ENCODE measurements around the gene PIMREG. TPM values are rescaled to one million over a fixed set of nuclear protein-coding genes. Genes with fewer than 3 reads are reported as not detected.

The PIMREG gene
- polyA plus RNA-seq, 1 experiment, result 54.5 TPM

DNA sequence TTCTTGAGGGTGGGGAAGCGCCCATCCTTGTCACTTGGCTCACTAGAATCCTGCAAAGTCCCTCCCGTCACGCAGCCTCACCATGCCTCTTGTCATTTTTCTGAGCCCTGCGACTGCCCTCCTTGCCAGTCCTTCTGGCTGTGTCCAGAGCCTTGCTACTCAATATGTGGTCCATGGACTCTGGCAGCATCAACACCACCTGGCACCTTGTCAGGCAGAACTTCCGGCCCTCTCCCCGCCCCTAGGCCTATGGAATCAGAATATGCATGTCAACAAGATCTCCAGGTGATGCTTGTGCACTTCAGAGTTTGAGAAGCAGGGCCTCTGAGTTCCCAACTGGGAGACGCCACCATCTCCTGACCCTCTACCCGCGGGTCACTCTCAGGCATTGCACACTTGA, 12.1 kb downstream of the PIMREG start:
- Histone ChIP-seq H3K36me3 (ENCODE audit: control insufficient read depth, insufficient read depth, low read length) (no peaks in the 10 kb centered on the region), H3K4me3 (ENCODE audit: low read depth, low read length) (no peak overlapping the region), H3K27me3 (ENCODE audit: control insufficient read depth, insufficient read depth, low read length) (no peaks in the 10 kb centered on the region)
- DNase-seq (ENCODE audit: low read depth), result no peak
- TF ChIP-seq, protein P1, sequence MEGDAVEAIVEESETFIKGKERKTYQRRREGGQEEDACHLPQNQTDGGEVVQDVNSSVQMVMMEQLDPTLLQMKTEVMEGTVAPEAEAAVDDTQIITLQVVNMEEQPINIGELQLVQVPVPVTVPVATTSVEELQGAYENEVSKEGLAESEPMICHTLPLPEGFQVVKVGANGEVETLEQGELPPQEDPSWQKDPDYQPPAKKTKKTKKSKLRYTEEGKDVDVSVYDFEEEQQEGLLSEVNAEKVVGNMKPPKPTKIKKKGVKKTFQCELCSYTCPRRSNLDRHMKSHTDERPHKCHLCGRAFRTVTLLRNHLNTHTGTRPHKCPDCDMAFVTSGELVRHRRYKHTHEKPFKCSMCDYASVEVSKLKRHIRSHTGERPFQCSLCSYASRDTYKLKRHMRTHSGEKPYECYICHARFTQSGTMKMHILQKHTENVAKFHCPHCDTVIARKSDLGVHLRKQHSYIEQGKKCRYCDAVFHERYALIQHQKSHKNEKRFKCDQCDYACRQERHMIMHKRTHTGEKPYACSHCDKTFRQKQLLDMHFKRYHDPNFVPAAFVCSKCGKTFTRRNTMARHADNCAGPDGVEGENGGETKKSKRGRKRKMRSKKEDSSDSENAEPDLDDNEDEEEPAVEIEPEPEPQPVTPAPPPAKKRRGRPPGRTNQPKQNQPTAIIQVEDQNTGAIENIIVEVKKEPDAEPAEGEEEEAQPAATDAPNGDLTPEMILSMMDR (IDR thresholded peaks at IDR 0.05; ENCODE audit: insufficient read depth, low read depth, low read length), result no peak
- ChIA-PET CTCF (interaction anchor here (0.9 kb wide), 1 partner anchor 17 kb away, joined by 4 read pairs; no protein-coding TSS in a partner anchor), POLR2A (no interaction called here)

DNA sequence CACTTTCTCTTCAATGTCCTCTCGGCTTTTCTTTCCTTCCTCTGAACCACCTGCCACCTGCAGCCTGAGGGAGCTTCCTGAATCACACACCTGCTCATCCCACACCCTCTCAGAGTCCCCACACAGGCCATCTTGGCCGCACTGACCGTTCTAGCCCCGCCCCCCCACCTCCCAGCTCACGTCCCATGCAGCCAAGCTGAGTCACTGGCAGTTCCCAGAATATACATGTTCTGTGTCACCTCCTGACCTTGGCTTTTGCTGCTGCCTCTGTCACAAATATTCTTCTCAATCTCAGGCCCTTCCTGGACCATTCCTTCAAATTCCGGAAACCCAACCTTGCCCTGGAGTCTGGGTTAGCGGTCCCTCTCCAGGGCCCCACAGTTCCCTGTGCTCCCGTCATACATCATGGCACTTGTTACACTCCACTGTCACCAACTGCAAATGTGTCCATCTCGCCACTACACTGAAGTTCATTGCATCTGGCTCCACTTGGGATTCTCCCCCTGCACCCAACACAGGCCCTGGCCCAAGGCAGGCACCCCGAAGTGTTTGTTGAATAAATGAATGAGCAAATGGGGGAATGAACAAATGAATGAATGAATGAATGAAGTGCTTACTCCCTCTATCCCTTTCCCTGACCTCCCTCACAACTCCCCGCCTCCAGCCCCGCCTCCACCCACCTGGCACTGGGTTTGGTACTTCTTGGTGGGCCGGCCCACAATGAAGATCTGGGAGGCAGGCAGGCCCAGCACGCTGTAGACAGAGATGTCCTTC, 12.8 kb downstream of the PIMREG start:
- H3K27me3 ChIP-seq (ENCODE audit: control insufficient read depth, insufficient read depth, low read length), result no peaks in the 10 kb centered on the region
- no peaks in the 10 kb centered on the region for H3K36me3 ChIP-seq (ENCODE audit: control insufficient read depth, insufficient read depth, low read length)
- no peak for DNase-seq (ENCODE audit: low read depth)
- ChIA-PET CTCF (interaction anchor here (0.9 kb wide), 1 partner anchor 17 kb away, joined by 4 read pairs; no protein-coding TSS in a partner anchor), POLR2A (no interaction called here)
- H3K4me3 ChIP-seq (ENCODE audit: low read depth, low read length), result no peak overlapping the region
- TF ChIP-seq, protein P1 (IDR thresholded peaks at IDR 0.05; ENCODE audit: insufficient read depth, low read depth, low read length), result no peak

DNA sequence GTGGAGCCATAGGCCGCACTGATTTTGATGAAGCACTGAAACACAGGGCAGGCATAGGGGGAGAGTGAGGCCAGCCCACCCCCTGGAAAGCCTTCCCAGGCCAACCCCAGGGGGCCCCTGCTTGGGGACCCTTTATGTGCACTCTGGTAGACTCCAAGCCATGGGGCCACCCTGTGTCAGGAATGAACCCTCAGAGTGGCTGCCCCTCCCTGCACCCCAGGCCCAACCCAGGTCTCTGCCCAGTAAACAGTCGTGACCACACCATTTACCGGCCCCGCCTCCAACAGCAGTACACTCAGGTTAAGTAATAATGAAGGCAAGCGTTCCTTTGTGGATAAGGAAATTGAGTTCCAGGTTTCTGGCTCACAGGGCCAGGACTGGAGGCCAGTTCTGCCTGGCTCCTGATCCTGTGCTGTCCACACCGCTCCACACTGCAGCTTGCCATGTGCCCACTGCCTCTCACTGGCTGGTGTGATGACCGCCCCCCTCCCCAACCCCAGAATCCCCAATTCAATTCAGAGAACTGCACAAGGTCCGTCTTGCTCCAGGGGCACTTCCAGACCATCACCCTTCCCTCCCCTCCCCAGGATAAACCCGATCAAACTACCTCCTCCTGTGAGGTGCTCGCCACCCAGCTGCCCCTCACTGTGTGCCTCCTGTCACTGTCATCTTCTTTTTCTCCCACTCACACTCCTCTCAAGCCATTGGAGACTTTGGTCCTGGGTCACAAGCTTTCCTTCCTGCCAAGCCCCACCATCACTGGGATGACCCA, 13.6 kb downstream of the PIMREG start:
- no peaks in the 10 kb centered on the region for H3K36me3 ChIP-seq (ENCODE audit: control insufficient read depth, insufficient read depth, low read length)
- no peak for DNase-seq (ENCODE audit: low read depth)
- POLR2A ChIA-PET, result no interaction called here
- CTCF ChIA-PET, result interaction anchor here (3.0 kb wide), 1 partner anchor 15 kb away, joined by 18 read pairs; no protein-coding TSS in a partner anchor
- no peaks in the 10 kb centered on the region for H3K27me3 ChIP-seq (ENCODE audit: control insufficient read depth, insufficient read depth, low read length)
- TF ChIP-seq, protein P1 (IDR thresholded peaks at IDR 0.05; ENCODE audit: insufficient read depth, low read depth, low read length), result no peak
- no peak overlapping the region for H3K4me3 ChIP-seq (ENCODE audit: low read depth, low read length)

DNA sequence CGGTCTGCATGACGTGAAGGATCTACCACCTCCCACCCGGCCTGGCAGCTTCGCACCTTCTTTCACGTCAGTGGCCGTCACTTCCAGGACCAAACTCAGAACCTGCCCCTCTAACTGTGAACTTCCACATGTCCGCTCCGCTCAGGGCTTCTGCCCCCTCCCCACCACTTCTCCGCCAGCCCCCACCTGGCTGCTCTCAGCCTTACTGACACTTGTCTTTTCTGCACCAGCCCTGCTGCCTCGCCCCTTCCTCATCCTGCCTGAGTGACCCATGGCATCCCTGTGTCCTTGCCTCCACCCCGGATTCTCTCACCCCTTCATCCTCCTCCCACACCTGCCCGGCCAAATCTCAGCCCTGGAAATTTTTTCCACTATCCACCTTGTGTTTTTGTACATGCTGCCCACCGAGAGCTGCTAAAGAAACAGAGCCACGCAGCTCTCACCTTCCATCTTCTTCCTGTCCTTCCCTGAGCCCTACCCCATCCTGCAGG, 14.2 kb downstream of the PIMREG start:
- H3K4me3 ChIP-seq (ENCODE audit: low read depth, low read length), result no peak overlapping the region
- CTCF ChIA-PET, result interaction anchor here (3.0 kb wide), 1 partner anchor 14 kb away, joined by 18 read pairs; no protein-coding TSS in a partner anchor
- H3K36me3 ChIP-seq (ENCODE audit: control insufficient read depth, insufficient read depth, low read length), result no peaks in the 10 kb centered on the region
- no peaks in the 10 kb centered on the region for H3K27me3 ChIP-seq (ENCODE audit: control insufficient read depth, insufficient read depth, low read length)
- TF ChIP-seq, protein P1 (IDR thresholded peaks at IDR 0.05; ENCODE audit: insufficient read depth, low read depth, low read length), result no peak
- no peak for DNase-seq (ENCODE audit: low read depth)
- POLR2A ChIA-PET, result no interaction called here
